HG03342 (cell line): Measurements from ENCODE around the gene ERLEC1.
"Not testable (repeated sequence)": the region's sequence is repeated elsewhere in the genome, so short reads cannot be mapped to it uniquely, and the experiment has no call there.

ENCODE experiments used
- ATAC-seq: cut with Tn5 transposase; IDR thresholded peaks from one replicate; pipeline ENCODE4 v1.9.1; 2021; ENCODE audit warnings: mild to moderate bottlenecking, moderate library complexity; ENCODE audit not compliant: unreplicated experiment

The ERLEC1 gene

GRCh38 chr2:53782676-53783075, 4.2 kb upstream of the ERLEC1 start:
- no peak for ATAC-seq

GRCh38 chr2:53784436-53784835, 2.4 kb upstream of the ERLEC1 start:
- ATAC-seq: no peak

- ATAC-seq: no peak
These were observed 1.5 kb upstream of the ERLEC1 start for GRCh38 chr2:53785366-53785765.

- peak; percentile 24 for ATAC-seq
These were observed 516 bp upstream of the ERLEC1 start for GRCh38 chr2:53786352-53786704.

- no peak for ATAC-seq
These were observed 908 bp downstream of the ERLEC1 start for GRCh38 chr2:53787614-53788289.

GRCh38 chr2:53793261-53793660, 6.4 kb downstream of the ERLEC1 start:
- no peak for ATAC-seq

GRCh38 chr2:53793821-53794220, 7.0 kb downstream of the ERLEC1 start:
- no peak for ATAC-seq

GRCh38 chr2:53801547-53801946, 14.7 kb downstream of the ERLEC1 start:
- no peak for ATAC-seq

- no peak for ATAC-seq
These were observed 15.8 kb downstream of the ERLEC1 start for GRCh38 chr2:53802617-53803151.

GRCh38 chr2:53811601-53812000, 24.8 kb downstream of the ERLEC1 start:
- ATAC-seq: no peak

GRCh38 chr2:53813151-53813550, 26.3 kb downstream of the ERLEC1 start:
- no peak for ATAC-seq

GRCh38 chr2:53818854-53819435, 32.1 kb downstream of the ERLEC1 start:
- ATAC-seq: no peak

GRCh38 chr2:53819634-53820033, 32.8 kb downstream of the ERLEC1 start:
- no peak for ATAC-seq

- ATAC-seq: no peak
These were observed 33.2 kb downstream of the ERLEC1 start for GRCh38 chr2:53820048-53820447.

- ATAC-seq: no peak
These were observed 33.9 kb downstream of the ERLEC1 start for GRCh38 chr2:53820711-53821110.

GRCh38 chr2:53821810-53822209, 35.0 kb downstream of the ERLEC1 start:
- ATAC-seq: no peak

- ATAC-seq: not testable (repeated sequence)
These were observed 36.8 kb downstream of the ERLEC1 start for GRCh38 chr2:53823639-53824038.

GRCh38 chr2:53826030-53826410, 39.2 kb downstream of the ERLEC1 start:
- ATAC-seq: no peak

- ATAC-seq: no peak
These were observed 39.9 kb downstream of the ERLEC1 start for GRCh38 chr2:53826587-53827397.

- no peak for ATAC-seq
These were observed 40.7 kb downstream of the ERLEC1 start for GRCh38 chr2:53827398-53828175.

- ATAC-seq: no peak
These were observed 41.5 kb downstream of the ERLEC1 start for GRCh38 chr2:53828331-53828730.
